GM10266 (cell line): ENCODE measurements around the gene PLBD1.

ENCODE experiments used
- DNase-seq: peaks from one replicate; pipeline ENCODE4 v3.0.0; 2012; ENCODE audit errors: extremely low spot score
- TF ChIP-seq, protein P1 (sequence below): IDR thresholded peaks from 2 replicates; pipeline ENCODE4 v1.5.1; 2012; ENCODE audit warnings: mild to moderate bottlenecking, low read depth; ENCODE audit not compliant: control insufficient read depth, insufficient read depth; ENCODE audit errors: missing control alignments

Gene PLBD1

DNA sequence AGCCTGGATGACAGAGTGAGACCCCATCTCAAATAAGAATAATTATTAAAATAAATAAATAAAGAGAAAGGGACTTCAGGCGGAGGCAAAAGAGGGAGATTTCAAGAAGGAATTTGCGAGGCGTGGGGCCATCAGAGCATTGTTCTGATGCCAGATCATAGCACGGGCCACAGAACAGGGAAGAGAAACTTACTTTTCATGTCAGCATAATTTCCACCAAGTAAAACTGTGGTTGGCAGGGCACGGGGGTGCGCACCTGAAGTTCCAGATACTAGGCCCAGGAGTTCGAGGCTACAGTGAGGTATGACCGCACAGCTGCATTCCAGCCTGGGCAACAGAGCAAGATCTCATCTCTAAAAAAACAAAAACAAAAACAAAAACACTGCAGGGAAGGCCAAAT is 11.0 kb upstream of the PLBD1 start:
- DNase-seq: no peak
- TF ChIP-seq, protein P1, sequence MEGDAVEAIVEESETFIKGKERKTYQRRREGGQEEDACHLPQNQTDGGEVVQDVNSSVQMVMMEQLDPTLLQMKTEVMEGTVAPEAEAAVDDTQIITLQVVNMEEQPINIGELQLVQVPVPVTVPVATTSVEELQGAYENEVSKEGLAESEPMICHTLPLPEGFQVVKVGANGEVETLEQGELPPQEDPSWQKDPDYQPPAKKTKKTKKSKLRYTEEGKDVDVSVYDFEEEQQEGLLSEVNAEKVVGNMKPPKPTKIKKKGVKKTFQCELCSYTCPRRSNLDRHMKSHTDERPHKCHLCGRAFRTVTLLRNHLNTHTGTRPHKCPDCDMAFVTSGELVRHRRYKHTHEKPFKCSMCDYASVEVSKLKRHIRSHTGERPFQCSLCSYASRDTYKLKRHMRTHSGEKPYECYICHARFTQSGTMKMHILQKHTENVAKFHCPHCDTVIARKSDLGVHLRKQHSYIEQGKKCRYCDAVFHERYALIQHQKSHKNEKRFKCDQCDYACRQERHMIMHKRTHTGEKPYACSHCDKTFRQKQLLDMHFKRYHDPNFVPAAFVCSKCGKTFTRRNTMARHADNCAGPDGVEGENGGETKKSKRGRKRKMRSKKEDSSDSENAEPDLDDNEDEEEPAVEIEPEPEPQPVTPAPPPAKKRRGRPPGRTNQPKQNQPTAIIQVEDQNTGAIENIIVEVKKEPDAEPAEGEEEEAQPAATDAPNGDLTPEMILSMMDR: no peak

DNA sequence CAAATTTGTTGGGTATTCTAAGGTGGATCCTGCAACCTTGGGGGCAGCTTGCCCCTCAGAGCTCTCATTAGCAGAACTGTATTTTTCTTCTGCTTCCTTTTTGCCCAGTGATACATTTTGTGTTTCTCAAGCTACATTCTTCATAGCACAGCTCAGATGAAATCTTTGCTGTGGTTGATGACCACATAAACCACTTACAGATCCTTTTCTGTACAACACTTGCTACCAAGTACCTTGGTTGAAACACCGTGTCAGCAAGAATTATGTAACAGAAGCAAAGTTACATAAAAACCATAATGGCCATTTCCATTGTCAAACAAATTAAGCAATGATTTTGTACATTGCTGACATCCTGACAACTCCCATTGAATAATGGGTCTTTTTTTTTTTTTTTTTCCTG is 9.7 kb upstream of the PLBD1 start:
- no peak for DNase-seq
- TF ChIP-seq, protein P1: no peak

DNA sequence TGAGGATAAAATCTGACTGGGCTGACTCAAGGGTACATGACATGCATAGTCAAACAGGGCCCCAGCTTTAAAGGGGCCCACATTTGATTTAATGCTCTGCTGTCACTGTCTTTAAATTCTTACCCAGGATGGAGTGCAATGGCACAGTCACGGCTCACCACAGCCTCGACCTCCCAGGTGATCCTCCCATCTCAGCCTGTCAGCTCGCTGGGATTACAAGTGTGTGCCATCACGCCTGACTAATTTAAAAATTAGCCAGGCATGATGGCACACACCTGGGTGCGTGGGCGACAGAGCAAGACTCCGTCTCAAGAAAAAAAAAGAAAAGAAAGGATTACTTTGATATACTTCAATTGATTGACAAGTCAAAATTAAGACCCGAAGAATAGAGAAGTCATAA is 9.2 kb upstream of the PLBD1 start:
- no peak for DNase-seq
- TF ChIP-seq, protein P1: no peak

DNA sequence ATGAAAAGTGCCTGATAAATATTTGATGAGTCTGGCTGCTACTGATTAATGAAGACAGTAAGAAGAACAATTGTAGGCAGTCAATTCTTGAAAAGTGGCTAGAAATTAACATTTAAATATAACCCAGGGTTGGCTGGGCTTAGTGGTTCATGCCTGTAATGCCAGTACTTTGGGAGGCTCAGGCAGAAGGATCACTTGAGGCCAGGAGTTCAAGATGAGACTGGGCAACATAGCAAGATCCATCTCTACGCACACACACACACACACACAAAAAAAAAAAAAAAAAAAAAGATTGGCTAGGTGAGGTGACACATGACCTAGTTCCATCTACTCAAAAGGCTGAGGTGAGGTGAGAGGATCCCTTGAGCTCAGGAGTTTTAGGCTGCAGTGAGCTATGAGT is 7.9 kb upstream of the PLBD1 start:
- no peak for DNase-seq
- TF ChIP-seq, protein P1: no peak

DNA sequence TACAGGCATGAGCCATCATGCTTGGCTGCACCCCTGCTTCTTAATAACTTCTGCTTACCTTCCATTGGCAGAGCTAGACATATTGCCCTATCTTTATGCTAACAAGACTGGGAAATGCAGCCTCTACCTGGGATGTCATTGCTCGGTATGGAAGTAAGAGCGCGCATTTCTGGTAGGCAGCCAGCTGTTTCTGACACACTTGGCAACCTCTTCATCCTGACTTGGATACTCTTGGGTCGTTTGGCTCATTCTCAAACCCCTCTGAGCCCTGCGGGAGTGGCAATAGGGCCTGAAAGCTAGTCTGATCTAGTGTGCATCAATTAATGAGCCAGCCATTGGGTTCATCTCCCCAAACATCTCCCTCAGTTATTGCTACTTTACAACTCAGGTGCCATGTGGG is 5.4 kb upstream of the PLBD1 start:
- DNase-seq: no peak
- TF ChIP-seq, protein P1: no peak

DNA sequence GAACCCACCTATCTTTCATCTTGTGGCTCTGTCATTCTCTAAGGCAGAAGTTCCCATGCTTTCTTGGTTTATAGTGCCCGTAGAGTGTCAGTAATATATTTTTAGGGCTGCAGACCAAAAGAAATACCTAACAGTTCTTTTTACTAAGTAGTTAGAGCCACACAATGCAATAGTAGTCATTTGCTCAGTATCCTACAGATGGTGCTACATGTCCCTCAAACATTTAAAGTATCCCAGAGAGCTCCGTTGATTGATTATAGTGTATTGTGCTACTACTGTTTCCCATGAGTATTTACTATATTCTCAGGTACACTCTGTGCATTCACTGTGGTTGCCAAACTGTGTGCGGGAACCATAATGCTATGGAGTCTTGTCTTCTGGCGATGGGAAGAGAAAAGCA is 4.7 kb upstream of the PLBD1 start:
- TF ChIP-seq, protein P1: peak; percentile 26
- no peak for DNase-seq

DNA sequence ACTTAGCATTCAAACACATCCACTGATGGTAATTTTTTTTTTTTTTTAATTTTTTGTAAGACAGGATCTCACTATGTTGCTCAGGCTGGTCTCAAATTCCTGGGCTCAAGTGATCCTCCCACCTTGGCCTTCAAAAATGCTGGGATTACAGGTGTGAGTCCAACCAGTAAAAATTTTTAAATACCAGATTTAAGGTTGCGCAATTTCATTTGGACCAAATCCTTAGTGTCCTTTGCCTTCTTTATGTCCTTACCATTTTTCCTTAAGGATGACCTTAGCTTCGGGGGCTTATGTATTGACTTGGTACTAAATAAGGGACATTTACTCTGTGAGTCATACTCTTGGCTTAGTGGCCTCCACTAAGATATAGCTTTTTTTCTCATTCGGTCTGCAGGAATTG is 4.1 kb upstream of the PLBD1 start:
- TF ChIP-seq, protein P1: no peak
- DNase-seq: no peak
